RWPE2 (cell line): ENCODE results near the gene GRIN3B.

Experiments
- ATAC-seq: fragments of 200-7000 bp; cut with Tn5 transposase; 3 replicates; pipeline ENCODE4 v1.9.1; 2021; ENCODE audit warnings: low read depth
- DNase-seq: peaks from one replicate; pipeline ENCODE4 v3.0.0-alpha.2; 2020; ENCODE audit warnings: low spot score
- H3K27ac ChIP-seq: fragments of 450-650 bp; 2 replicates; pipeline ENCODE4 v1.5.1; 2017; ENCODE audit warnings: mild to moderate bottlenecking; ENCODE audit not compliant: poor library complexity, severe bottlenecking
- H3K27me3 ChIP-seq: fragments of 250-450 bp; sonication (Bioruptor Pico); 2 replicates; pipeline ENCODE4 v1.5.1; 2021; ENCODE audit warnings: mild to moderate bottlenecking, moderate library complexity; ENCODE audit not compliant: insufficient read depth, poor library complexity, severe bottlenecking
- H3K36me3 ChIP-seq: fragments of 250-450 bp; sonication (Bioruptor Pico); 2 replicates; pipeline ENCODE4 v1.5.1; 2020; ENCODE audit warnings: low read depth, mild to moderate bottlenecking, moderate library complexity
- H3K4me1 ChIP-seq: fragments of 250-450 bp; sonication (Bioruptor Pico); 2 replicates; pipeline ENCODE4 v1.5.1; 2021; ENCODE audit warnings: mild to moderate bottlenecking, moderate library complexity; ENCODE audit not compliant: insufficient read depth, poor library complexity, severe bottlenecking
- H3K4me3 ChIP-seq: fragments of 250-450 bp; sonication (Bioruptor Pico); 2 replicates; pipeline ENCODE4 v1.5.1; 2021; ENCODE audit warnings: mild to moderate bottlenecking, moderate library complexity; ENCODE audit not compliant: severe bottlenecking
- H3K9me3 ChIP-seq: fragments of 250-450 bp; sonication (Bioruptor Pico); 2 replicates; pipeline ENCODE4 v1.5.1; 2021; ENCODE audit warnings: mild to moderate bottlenecking, moderate library complexity; ENCODE audit not compliant: severe bottlenecking
- TF ChIP-seq, protein P1 (sequence below): fragments of 450-650 bp; IDR thresholded peaks from one replicate; pipeline ENCODE4 v1.5.1; 2017; ENCODE audit warnings: mild to moderate bottlenecking, moderate library complexity; ENCODE audit not compliant: poor library complexity, severe bottlenecking

The GRIN3B gene

DNA sequence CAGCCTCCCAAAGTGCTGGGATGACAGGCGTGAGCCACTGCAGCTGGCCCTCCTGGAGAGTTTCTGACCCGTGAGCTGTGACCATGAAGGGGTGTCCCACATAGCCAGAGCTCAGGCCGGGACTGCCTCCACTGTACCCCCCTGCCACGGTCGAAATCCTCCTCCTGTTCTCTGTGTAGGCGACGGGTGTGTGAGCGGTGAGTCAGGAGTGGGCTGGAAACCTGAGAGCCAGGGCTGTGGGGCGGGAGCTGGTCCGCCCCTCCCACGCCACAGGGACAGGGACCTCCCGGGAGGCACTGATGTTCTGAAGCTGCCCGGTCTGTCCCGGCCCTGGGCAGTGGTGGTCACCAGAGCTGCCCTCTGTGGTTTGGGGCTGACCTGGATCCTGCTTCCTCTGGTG is 12.1 kb upstream of the GRIN3B start:
- H3K36me3 ChIP-seq, result peaks cover 31% of the 10 kb centered on the region
- no peaks in the 10 kb centered on the region for H3K9me3 ChIP-seq
- TF ChIP-seq, protein P1, sequence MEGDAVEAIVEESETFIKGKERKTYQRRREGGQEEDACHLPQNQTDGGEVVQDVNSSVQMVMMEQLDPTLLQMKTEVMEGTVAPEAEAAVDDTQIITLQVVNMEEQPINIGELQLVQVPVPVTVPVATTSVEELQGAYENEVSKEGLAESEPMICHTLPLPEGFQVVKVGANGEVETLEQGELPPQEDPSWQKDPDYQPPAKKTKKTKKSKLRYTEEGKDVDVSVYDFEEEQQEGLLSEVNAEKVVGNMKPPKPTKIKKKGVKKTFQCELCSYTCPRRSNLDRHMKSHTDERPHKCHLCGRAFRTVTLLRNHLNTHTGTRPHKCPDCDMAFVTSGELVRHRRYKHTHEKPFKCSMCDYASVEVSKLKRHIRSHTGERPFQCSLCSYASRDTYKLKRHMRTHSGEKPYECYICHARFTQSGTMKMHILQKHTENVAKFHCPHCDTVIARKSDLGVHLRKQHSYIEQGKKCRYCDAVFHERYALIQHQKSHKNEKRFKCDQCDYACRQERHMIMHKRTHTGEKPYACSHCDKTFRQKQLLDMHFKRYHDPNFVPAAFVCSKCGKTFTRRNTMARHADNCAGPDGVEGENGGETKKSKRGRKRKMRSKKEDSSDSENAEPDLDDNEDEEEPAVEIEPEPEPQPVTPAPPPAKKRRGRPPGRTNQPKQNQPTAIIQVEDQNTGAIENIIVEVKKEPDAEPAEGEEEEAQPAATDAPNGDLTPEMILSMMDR, result no peak
- peaks cover 3% of the 10 kb centered on the region for H3K4me1 ChIP-seq
- no peak for DNase-seq
- no peak overlapping the region for H3K27ac ChIP-seq
- no peak for ATAC-seq
- H3K4me3 ChIP-seq, result no peak overlapping the region
- no peaks in the 10 kb centered on the region for H3K27me3 ChIP-seq

DNA sequence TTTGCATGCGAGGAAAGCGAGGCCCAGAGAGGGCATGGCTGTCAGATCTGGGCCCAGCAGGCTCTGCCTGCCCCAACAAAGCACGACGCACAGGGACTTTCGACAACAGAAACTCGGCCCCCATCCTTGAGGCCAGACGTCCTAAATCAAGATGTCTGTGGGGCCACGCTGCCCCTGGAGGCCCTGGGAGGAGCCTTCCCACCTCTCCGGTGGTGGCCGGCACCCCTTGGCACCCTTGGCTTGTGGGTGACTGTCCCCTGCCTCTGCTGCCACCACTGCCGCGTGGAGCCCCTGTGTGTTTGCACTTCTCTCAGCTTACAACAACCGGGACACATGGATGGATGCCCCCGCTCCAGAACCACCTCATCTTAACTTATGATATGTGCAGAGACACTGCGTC is 11.7 kb upstream of the GRIN3B start:
- no peak overlapping the region for H3K27ac ChIP-seq
- H3K27me3 ChIP-seq, result no peaks in the 10 kb centered on the region
- DNase-seq (peak; percentile 50), ATAC-seq (no peak)
- TF ChIP-seq, protein P1, result no peak
- H3K4me1 ChIP-seq, result peaks cover 3% of the 10 kb centered on the region
- H3K9me3 ChIP-seq, result no peaks in the 10 kb centered on the region
- no peak overlapping the region for H3K4me3 ChIP-seq
- H3K36me3 ChIP-seq, result peaks cover 31% of the 10 kb centered on the region

DNA sequence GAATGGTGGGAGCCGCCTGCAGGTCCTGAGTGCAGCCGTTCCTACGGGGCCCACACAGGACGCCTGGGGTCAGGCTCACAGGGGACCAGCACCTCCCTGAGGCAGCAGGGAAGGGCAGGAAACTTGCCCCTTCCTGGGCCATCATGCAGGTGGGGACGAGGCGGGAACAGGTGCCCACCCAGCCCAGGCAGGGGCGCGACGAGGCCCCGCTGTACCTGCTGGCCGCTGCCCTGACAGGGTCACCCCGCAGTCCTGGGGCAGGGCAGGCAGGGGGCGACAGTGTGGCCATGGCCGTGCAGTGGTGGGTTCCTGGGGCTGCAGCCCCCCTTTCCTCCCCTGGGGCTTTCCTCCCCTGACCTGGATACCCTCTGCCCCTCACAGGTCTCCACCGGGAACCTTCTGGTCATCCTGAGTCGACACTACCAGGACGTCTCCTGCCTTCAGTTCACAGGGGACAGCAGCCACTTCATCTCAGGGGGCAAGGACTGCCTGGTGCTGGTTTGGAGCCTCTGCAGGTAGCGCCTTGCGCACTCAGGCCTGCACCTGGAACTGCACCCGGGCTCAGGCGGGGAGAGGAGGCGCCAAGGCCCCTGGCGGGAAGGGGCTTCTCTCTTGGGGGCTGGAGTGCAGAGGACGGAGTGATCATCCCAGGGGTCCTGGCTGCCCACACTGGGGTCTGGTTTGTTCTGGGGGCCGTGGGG is 10.7 kb upstream of the GRIN3B start:
- H3K9me3 ChIP-seq, result no peaks in the 10 kb centered on the region
- ATAC-seq (no peak), DNase-seq (peak; percentile 49)
- H3K4me3 ChIP-seq, result no peak overlapping the region
- no peaks in the 10 kb centered on the region for H3K4me1 ChIP-seq
- H3K27me3 ChIP-seq, result no peaks in the 10 kb centered on the region
- H3K36me3 ChIP-seq, result peaks cover 40% of the 10 kb centered on the region
- TF ChIP-seq, protein P1, result no peak
- no peak overlapping the region for H3K27ac ChIP-seq

DNA sequence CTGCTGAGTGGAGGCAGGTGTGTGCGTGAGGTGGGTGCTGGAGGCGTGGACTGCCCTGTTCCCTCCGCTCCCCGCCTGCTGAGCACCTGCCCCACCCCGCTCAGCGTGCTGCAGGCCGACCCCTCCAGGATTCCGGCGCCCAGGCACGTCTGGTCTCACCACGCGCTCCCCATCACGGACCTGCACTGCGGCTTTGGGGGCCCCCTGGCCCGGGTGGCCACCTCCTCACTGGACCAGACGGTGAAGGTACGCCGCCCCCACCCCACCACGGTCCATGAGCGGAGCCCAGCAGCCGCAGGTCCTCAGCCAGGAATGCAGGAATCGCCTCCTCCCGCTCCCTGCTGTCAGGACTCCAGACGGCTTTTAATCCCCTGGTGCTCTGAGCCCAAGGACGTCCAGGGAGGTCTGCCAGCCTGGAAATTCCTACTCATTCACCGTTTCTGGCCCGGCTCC is 10.1 kb upstream of the GRIN3B start:
- Histone ChIP-seq H3K36me3 (peaks cover 41% of the 10 kb centered on the region), H3K27me3 (no peaks in the 10 kb centered on the region)

More for the DNA sequence above, 10.1 kb upstream of the GRIN3B start:
- TF ChIP-seq, protein P1, result no peak
- no peaks in the 10 kb centered on the region for H3K4me1 ChIP-seq
- no peaks in the 10 kb centered on the region for H3K9me3 ChIP-seq
- H3K27ac ChIP-seq, result no peak overlapping the region
- peak; percentile 58 for DNase-seq
- ATAC-seq, result no peak
- no peak overlapping the region for H3K4me3 ChIP-seq
